GM12878 (cell line): ENCODE measurements around the gene RNF220. TPM values are rescaled to one million over a fixed set of nuclear protein-coding genes. Genes with fewer than 3 reads are reported as not detected.
A peak's percentile ranks its signal among the peaks of the same experiment; 100 is the strongest.

Source experiments
- CHD4 ChIP-seq: fragments of 200-600 bp; sonication (generic); IDR thresholded peaks from 2 replicates; pipeline ENCODE4 v1.6.1; 2016; ENCODE audit warnings: mild to moderate bottlenecking
- DPF2 ChIP-seq: fragments of 450-650 bp; IDR thresholded peaks from 2 replicates; pipeline ENCODE4 v1.6.1; 2017; ENCODE audit warnings: mild to moderate bottlenecking
- E2F4 ChIP-seq: IDR thresholded peaks from 2 replicates; pipeline ENCODE4 v1.6.1; 2012; ENCODE audit warnings: low read depth, low read length, improper control_type of control experiment
- EED ChIP-seq: sonication (generic); IDR thresholded peaks from 2 replicates; pipeline ENCODE4 v1.6.1; 2016; ENCODE audit warnings: antibody characterized with exemption, low read depth
- KLF5 ChIP-seq: fragments of 450-650 bp; IDR thresholded peaks from 2 replicates; pipeline ENCODE4 v1.6.1; 2014; ENCODE audit warnings: mild to moderate bottlenecking; ENCODE audit not compliant: partially characterized antibody
- LARP7 ChIP-seq: fragments of 450-650 bp; IDR thresholded peaks from 2 replicates; pipeline ENCODE4 v1.6.1; 2017; ENCODE audit warnings: mild to moderate bottlenecking
- MXI1 ChIP-seq: fragments of 150-350 bp; IDR thresholded peaks from 2 replicates; pipeline ENCODE4 v1.6.1; 2011; ENCODE audit warnings: low read depth, mild to moderate bottlenecking, inconsistent platforms, low read length, improper control_type of control experiment
- NBN ChIP-seq: fragments of 450-650 bp; IDR thresholded peaks from 2 replicates; pipeline ENCODE4 v1.6.1; 2016
- NR2C2 ChIP-seq: IDR thresholded peaks from 2 replicates; pipeline ENCODE4 v1.6.1; 2011; ENCODE audit warnings: borderline replicate concordance, low read depth; ENCODE audit not compliant: control insufficient read depth, insufficient read length
- NRF1 ChIP-seq: conservative IDR thresholded peaks from 2 replicates; pipeline ENCODE4 v1.6.1; 2011; ENCODE audit warnings: mild to moderate bottlenecking, low read depth, low read length, improper control_type of control experiment
- PAX5 ChIP-seq: IDR thresholded peaks from 2 replicates; pipeline ENCODE4 v1.6.1; 2011; ENCODE audit warnings: low read depth, low read length, borderline replicate concordance
- RFX5 ChIP-seq: IDR thresholded peaks from 2 replicates; pipeline ENCODE4 v1.6.1; 2011; ENCODE audit warnings: low read depth, low read length, improper control_type of control experiment
- RUNX3 ChIP-seq: IDR thresholded peaks from 2 replicates; pipeline ENCODE4 v1.6.1; 2012; ENCODE audit warnings: low read length, inconsistent platforms
- SMARCA5 ChIP-seq: fragments of 450-650 bp; IDR thresholded peaks from 2 replicates; pipeline ENCODE4 v1.6.1; 2017; ENCODE audit warnings: mild to moderate bottlenecking
- SP1 ChIP-seq: IDR thresholded peaks from one replicate; pipeline ENCODE4 v1.6.1; 2011; ENCODE audit warnings: low read depth, low read length
- SPI1 ChIP-seq: IDR thresholded peaks from 2 replicates; pipeline ENCODE4 v1.6.1; 2011; ENCODE audit warnings: low read depth, mild to moderate bottlenecking, low read length, moderate library complexity, borderline replicate concordance; ENCODE audit not compliant: insufficient read depth
- SREBF2 ChIP-seq: IDR thresholded peaks from 2 replicates; pipeline ENCODE4 v1.6.1; 2012; ENCODE audit warnings: mild to moderate bottlenecking, low read length
- SUPT20H ChIP-seq: IDR thresholded peaks from 2 replicates; pipeline ENCODE4 v1.6.1; 2011; ENCODE audit warnings: low read depth, mild to moderate bottlenecking, low read length, moderate library complexity, borderline replicate concordance; ENCODE audit not compliant: control insufficient read depth
- TAF1 ChIP-seq: IDR thresholded peaks from 2 replicates; pipeline ENCODE4 v1.6.1; 2011; ENCODE audit warnings: mild to moderate bottlenecking, low read depth, low read length, borderline replicate concordance
- ZZZ3 ChIP-seq: IDR thresholded peaks from 2 replicates; pipeline ENCODE4 v1.6.1; 2011; ENCODE audit warnings: low read depth; ENCODE audit not compliant: control insufficient read depth, insufficient read length
- polyA plus RNA-seq, 11 experiments: library from polyadenylated mRNA; depleted of rRNA in 4 of 11; unstranded in 6 of 11; stranded (reverse) in 5 of 11; fragments of >200 nt; fragmentation: Nextera tagmentation in 4 of 11; fragmentation: Illumina TruSeq in 1 of 11; extraction: Ambion mirVana in 4 of 11; extraction: Trizol in 1 of 11; gene quantifications; 1 replicate in 1 of 11; 2 replicates in 10 of 11; pipeline versions ENCODE4 v1.2.1 to v1.2.3, GENCODE V29; 2011 to 2016; ENCODE audit warnings: inconsistent platforms in 2 of 11, missing spikeins in 2 of 11, low read depth in 1 of 11
- total RNA-seq, 4 experiments: library from RNA; depleted of rRNA in 3 of 4; stranded (reverse); fragments of >200 nt in 3 of 4; fragmentation: Illumina TruSeq in 1 of 4; extraction: Trizol in 1 of 4; gene quantifications; 2 replicates each; pipeline versions ENCODE4 v1.2.1 to v1.2.3, GENCODE V29; 2013 to 2021
- TF ChIP-seq, protein P1 (sequence below): fragments of 450-650 bp; formaldehyde crosslinking; IDR thresholded peaks from 2 replicates; pipeline ENCODE4 v1.4.0; 2022; ENCODE audit warnings: mild to moderate bottlenecking, moderate library complexity

RNF220 gene
- total and polyA plus RNA-seq, 10 of the 15 experiments (the other 5 are each of a cell fraction or from before 2014, with no cell fraction given): 4.6 to 84.1 (median 53.7) TPM

- TF ChIP-seq, protein P1, sequence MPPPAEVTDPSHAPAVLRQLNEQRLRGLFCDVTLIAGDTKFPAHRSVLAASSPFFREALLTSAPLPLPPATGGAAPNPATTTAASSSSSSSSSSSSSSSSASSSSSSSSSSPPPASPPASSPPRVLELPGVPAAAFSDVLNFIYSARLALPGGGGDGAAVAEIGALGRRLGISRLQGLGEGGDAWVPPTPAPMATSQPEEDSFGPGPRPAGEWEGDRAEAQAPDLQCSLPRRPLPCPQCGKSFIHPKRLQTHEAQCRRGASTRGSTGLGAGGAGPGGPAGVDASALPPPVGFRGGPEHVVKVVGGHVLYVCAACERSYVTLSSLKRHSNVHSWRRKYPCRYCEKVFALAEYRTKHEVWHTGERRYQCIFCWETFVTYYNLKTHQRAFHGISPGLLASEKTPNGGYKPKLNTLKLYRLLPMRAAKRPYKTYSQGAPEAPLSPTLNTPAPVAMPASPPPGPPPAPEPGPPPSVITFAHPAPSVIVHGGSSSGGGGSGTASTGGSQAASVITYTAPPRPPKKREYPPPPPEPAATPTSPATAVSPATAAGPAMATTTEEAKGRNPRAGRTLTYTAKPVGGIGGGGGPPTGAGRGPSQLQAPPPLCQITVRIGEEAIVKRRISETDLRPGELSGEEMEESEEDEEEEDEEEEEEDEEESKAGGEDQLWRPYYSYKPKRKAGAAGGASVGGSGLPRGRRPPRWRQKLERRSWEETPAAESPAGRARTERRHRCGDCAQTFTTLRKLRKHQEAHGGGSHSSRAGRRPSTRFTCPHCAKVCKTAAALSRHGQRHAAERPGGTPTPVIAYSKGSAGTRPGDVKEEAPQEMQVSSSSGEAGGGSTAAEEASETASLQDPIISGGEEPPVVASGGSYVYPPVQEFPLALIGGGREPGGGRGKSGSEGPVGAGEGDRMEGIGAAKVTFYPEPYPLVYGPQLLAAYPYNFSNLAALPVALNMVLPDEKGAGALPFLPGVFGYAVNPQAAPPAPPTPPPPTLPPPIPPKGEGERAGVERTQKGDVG (CRISPR knock-in tag): no peak
- peak; percentile 88 for TF ChIP-seq KLF5
- TF ChIP-seq SP1: peak; percentile 99
- TF ChIP-seq EED: no peak
- no peak for TF ChIP-seq CHD4
- TF ChIP-seq SREBF2: 0 out of 2 replicates have a peak, but pooled peaks have one; percentile 43
- peak; percentile 55 for TF ChIP-seq NRF1
- peak; percentile 29; the same call in 1 of the 2 replicates for TF ChIP-seq SPI1
- TF ChIP-seq RUNX3: peak; percentile 7; the same call in 1 of the 2 replicates
- TF ChIP-seq SMARCA5: no peak
- 0 out of 2 replicates have a peak, but pooled peaks have one; percentile 35 for TF ChIP-seq PAX5
- no peak; the same call in 1 of the 2 replicates for TF ChIP-seq LARP7
- TF ChIP-seq SUPT20H: no peak
- TF ChIP-seq NR2C2: no peak
- no peak for TF ChIP-seq ZZZ3
- peak; percentile 98 for TF ChIP-seq DPF2
- TF ChIP-seq RFX5: peak; percentile 92
- TF ChIP-seq TAF1: 0 out of 2 replicates have a peak, but pooled peaks have one; percentile 13
- 0 out of 2 replicates have a peak, but pooled peaks have one; percentile 26 for TF ChIP-seq E2F4
- 0 out of 2 replicates have a peak, but pooled peaks have one; percentile 75 for TF ChIP-seq NBN
- TF ChIP-seq MXI1: peak; percentile 94
Measured at GRCh38 chr1:44674113-44675000, 269.3 kb downstream of the RNF220 start, which contains the start of the genes ARMH1 and TMEM53 (continued).
